Left lobe of liver (tissue), 2 donors: ENCODE measurements around the gene FMN1. TPM values are rescaled to one million over a fixed set of nuclear protein-coding genes. Genes with fewer than 3 reads are reported as not detected.

Experiments
- ATAC-seq: fragments of 200-7000 bp; cut with Tn5 transposase; one replicate; pipeline ENCODE4 v1.9.1; 2020; ENCODE audit warnings: mild to moderate bottlenecking, moderate library complexity
- DNase-seq: peaks from one replicate; pipeline ENCODE4 v3.0.0-alpha.2; 2020; ENCODE audit warnings: low spot score
- total RNA-seq: library from RNA; stranded (reverse); gene quantifications from one replicate; pipeline ENCODE4 v1.2.1, GENCODE V29; 2021
- donor health status: DM: no; HTN: no; CAD: no; lungs with moderate emphysema.
- donor health status: DM: no; HTN: yes; CAD: no.

The FMN1 gene
- total RNA-seq, 1 donor from 2014 or later = 1.2 TPM

DNA sequence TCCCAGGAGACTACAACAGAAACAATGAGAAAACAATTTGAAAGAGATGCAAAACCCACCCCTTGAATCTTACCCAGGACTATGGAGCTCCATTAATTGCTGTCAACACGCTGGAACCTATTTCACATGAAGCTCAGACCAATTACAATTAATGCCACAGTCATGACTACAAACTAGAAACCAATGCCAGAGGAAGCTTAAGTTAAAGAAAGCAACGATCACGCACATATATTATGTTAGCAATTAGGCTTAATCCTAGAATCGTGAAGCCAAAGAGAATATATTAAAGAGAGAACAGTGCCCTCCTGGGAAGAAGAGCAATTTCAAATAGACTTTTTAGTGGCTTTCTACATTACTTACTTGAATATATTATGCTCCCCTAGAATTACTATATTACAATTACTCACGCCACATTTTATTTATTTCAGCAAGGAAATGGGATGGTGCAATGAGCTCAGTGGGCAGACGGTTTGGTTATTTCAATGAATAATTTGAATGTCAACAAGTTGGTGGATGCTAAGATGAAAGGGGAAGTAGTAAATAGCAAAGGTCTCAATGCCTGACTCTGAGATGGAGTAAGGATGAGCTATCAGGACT, 351.2 kb downstream of the FMN1 start:
- DNase-seq (no peak), ATAC-seq (no peak)

DNA sequence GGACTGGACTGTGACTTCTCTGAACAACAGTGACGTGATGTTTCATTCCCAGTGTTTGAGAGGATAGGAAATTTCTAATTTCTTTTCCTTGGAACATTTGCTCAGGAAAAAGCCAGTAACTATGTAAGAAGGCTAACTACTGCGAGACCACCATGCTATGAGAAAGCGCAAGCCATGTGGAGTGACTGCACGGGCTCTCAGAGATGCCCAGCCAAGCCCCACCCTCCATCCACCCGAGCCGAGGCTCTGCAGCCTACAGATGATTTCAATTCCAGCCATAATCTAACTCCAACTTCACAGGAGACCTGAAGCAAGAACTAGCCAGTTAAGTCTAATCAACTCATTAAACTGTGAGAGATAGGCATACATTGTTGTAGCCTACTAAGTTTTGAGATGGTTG, 352.4 kb downstream of the FMN1 start:
- DNase-seq (no peak), ATAC-seq (no peak)

DNA sequence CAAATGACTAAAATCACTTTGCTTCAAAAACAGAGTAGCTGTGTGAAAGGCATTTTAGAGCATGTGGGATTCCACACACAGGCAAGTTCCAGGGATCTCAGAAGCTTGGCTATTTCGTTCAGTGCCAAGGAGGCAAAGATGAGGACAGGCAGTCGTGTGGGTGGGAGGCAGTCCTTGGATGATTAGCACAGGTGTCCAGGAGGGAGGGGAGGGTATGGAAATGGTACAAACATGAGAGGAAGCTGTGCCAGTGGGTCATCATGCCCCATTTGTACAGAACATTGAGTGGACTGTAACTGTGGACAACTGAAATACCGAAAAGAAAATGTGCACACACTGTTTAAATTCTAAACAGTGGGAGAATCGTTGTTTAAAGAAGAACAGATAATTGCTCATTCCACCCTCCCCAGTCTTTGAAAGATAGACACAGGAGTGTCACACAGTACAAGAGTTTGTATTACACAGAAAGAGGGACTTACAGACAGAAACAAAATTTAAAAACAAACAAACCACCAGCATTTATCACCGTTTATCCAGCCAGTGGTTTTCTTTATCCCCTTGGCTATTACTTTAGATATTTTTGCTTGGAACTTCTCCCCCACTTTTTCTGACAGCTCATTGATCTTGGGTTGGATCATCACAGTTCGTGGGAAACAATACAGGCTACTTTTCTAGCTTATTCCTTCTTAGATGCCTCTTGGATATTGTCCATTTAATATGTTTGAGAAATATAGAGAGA, 353.8 kb downstream of the FMN1 start:
- DNase-seq = no peak
- no peak for ATAC-seq

DNA sequence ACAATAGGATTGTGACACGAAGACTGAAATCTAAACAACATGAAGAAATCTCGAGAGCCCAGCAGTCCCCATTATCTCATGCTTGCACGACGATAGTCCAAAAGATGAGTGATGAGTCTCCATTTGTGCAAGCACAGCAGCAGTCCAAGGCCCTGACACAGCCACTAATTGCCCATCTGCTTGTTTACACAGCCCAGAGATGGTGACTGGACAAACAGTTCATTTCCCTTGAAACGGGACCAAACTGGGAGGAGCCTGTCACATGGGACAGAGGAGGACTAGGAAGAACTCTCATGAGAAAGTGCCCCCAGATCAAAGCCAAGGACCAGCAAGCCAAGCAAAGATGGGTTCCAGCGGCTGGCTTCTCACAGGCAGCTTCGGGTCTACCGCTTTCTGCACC, 355.7 kb downstream of the FMN1 start:
- DNase-seq = no peak
- ATAC-seq = peak; percentile 58

DNA sequence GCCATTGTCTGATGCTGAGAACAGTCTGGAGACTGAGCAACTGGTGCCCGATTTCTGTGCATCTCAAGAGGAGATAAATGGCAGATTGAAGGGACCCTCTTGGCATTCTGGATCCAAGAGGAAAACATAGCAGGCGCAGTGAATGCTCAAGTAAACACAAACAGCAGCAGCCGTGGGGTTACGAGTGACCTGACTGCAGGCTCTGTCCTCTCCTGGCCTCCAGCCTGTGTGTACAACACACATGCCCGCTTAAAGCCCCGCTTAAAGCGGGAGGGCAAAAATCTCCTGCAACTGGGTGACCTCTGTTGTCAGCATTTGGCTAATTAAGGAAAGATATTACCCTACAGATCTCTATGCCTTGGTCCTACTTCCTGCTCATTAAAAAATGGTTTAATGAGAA, 356.2 kb downstream of the FMN1 start:
- ATAC-seq (peak; percentile 21), DNase-seq (no peak)

DNA sequence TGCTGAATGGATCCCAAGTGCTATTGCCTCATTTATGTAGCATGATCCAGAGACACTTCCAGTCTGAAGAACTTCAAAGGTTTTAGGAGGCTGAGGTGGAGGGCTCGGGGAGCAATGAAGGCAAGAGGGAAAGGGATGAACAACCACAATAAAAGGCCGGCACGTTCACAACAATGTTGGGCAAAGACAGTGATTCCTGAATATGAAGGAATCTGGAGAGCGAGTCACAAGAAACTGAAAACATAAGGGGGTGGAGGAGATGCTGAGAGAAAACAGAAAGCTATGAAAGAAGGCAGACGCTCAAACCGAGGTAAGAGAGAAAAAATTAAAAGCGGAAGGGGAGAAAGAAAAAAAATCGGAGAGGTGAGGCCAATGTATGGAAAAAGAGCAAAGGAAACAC, 356.6 kb downstream of the FMN1 start:
- DNase-seq = no peak
- no peak for ATAC-seq

DNA sequence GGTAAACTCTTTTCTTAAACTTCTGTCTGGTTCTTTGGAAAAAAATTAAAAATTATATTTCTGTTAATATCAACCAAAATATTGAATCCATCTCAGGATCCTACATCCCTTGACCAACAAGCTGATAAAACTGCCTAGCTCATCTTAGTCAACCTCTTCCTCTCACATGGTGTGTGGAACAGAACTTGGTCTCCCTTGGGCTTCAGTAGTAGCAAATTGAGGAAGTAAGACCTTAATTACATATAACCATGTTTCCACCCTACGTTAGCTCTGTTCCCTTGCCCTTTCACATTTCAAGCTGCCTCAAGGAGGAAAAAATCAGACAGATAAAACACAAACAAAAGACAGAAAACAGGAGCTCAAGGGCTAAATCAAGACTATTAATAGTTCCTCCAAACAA, 360.4 kb downstream of the FMN1 start:
- no peak for DNase-seq
- no peak for ATAC-seq

DNA sequence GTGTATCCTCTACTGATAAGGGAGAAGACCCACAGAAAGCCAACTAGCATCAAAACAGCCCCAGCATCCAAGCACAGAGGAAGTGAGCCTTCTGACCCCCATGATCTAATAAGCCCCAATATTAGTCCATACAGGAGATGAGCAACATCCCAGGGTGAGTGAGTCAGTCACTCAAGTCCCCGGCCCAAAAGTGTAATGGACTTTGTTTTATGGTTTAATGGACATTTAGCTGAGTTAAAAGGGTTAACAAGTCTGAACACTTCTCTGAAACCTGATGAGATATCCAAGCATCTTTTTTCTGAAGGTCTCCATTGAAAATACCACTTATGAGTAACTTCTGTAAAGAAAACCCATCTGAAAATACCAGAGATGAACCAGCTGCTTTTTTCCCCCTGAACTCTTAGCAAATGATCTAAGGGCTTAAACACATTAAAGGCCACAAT, 361.1 kb downstream of the FMN1 start:
- ATAC-seq (no peak), DNase-seq (no peak)

DNA sequence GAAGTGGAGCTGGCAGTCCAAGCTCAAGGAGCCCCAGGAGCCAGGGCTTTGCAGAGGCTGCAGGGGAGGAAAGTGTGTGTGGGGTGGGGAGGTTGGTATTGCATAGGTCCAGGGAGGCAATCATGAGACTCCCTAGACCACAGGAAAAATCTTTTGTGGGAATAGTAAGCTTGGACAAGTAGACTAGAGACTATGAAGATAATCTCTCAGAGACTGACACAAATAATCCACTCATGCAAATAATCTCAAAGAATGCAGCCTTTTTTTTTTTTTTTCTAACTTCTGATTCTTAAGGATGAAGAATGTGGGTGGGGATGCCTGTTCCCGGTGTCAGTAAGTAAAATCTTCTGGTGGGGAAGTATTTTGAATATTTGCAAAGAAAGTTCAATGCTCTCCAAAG, 363.0 kb downstream of the FMN1 start:
- no peak for ATAC-seq

DNA sequence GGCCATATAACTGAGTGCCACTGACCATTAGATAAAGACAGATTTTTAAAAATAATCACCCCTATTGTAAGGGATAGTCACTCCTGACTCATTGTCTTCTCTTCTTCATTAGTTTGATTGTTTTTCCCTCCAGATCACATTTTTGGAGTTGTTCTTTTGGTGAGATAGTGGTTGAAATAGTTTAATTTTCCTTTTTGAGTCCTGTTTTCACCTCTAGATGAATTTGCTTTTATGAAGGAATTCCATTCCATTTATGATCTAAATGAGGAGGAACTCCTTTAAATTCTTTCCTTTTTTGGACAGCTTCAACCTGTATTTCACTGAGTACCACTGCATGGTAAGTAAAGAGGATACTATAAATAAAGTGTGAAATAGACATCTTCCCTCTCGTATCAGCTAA, 364.3 kb downstream of the FMN1 start:
- ATAC-seq = no peak
- DNase-seq = no peak

More for the DNA sequence above, 363.0 kb downstream of the FMN1 start:
- no peak for DNase-seq

DNA sequence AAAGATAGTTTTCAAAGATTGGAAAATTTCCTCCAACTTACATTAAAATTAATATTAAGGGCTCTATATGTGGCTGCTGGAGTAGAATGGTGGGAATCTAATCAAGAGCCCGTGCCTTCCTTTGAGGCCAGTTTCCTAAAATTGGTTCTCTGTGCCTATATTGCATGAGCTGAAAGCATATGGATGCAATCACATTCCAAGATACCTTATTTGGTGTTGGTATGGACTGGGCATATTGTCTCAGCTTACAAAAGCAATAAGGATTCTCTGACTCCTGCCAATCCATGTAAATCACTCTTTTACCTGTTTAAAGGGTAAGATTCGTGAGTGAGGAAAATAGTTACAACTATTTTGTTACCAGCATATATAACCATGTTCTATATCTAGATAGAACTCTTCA, 365.1 kb downstream of the FMN1 start:
- DNase-seq (no peak), ATAC-seq (no peak)

DNA sequence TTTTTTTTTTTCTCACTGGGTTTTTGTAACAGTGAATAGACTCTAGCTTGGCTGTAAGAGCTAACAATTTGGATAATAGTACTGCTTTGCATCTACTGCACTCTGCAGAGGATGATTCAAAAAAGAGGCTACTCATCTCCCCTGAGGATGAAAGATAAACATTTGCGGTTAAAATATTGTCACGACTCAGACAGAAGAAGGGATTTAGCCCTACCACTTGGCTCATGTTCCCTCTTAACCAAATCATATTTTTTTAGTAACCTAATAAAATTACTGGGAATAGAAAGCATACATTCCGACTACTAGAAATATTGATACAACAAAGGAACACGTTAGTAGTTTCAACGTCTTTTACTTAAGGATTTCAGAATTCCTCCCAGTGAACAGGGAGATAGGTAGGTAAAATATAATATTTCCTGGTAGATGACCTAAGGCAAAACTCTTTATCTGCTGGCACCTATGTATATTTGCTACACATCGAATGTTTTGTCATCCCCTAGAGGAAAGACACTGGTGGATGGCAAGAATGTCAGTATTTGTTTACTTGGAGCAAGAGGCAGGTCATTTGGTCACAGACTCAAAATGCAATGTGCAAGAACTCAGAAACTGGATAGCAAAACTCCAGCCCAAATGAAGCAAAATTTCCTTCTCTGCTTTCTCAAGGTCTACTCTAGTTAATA, 365.9 kb downstream of the FMN1 start:
- ATAC-seq = no peak
- DNase-seq = no peak

DNA sequence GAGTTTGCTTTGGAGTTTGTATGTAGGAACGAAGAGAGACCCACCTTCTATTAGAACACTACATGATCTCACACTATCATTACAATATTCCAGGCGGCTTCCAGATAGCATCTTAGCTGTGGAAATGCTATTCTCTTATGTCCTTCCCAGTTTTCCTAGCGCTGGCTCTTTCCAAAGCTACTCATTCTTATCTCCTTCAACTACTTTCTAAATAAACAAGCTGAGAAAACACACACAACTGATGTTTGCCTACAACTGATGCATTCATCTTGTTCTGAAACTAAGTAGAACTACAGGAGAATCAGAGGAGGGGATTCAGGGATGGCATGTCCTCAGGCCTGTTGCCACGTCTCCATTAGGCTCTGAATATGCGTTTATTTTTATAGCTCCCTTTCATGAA, 367.8 kb downstream of the FMN1 start:
- DNase-seq = no peak

DNA sequence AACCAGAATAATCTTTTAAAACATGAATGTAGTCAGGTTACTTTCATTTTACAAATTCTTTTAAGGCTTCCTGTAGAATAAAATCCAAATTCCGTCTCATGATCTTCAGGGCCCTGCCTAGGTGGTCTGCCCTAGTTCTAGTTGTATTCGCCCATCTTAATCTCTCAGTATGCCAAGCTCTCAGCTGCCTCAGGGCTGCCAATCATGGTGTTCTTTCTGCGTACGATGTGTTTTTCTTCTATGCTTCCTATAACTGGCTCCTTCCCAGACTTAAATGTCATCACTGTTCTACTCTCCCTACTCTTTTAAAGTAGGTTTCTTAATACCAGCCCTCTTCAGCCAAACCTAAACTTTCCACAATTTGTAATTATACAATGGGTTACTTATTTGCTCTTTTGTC, 369.3 kb downstream of the FMN1 start:
- DNase-seq = no peak

More for the DNA sequence above, 367.8 kb downstream of the FMN1 start:
- ATAC-seq = no peak

DNA sequence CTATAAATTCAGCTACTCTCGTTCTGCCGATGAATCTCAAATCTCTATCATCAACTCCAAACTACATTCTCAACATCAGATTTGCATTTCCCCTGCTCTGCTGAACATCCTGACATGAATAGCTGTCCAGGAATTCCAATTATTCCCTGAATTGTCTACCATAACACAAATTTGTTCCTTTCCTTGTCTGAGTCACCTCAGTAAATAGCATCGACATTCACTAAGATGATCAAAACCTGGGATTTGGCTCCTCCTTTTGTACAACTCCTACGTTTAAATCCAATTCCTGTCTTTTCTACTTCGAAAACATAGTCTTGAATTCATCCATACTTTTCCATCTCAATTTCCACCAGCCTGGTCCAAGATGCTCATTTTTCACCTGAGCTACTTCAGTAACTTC, 369.7 kb downstream of the FMN1 start:
- ATAC-seq (no peak), DNase-seq (no peak)

More for the DNA sequence above, 369.3 kb downstream of the FMN1 start:
- no peak for ATAC-seq

DNA sequence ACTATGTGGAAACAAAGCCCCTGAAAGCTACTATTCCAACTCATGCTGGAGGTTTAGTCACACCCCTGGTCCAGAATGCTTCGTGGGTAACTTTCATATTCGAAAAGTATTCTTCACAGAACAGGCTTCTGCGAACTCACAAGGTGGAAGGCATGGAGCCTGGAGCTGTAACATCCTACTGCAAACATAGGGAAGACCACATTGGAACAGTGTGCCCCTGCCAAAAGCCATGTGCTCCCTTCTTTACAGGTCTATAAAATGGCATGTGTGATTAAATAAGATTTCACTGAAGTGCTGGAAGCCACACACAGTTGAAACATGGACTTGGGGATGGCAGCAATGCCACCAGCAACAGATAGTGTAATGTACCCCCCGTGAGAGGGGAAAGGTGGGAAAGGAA, 370.8 kb downstream of the FMN1 start:
- ATAC-seq = no peak
- DNase-seq = no peak

DNA sequence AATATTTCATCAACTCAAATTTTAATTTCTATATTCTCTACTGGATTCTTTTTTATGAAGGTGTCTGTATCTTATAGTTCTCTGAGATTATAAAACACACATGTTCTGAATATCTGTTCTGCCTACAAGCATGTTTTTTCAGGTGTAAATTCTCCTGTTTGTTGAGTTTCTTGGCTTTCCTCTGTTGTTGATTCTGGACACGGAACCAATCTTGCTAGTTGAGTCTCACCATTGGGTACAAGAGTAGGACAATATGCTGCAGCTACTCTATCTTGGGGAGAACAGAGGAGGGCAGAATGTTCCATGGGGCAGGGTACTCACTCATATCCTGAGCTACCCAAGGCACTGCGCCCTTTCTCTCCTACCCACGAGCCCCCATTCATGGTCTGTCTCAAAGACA, 371.8 kb downstream of the FMN1 start:
- DNase-seq = no peak
- ATAC-seq = no peak

DNA sequence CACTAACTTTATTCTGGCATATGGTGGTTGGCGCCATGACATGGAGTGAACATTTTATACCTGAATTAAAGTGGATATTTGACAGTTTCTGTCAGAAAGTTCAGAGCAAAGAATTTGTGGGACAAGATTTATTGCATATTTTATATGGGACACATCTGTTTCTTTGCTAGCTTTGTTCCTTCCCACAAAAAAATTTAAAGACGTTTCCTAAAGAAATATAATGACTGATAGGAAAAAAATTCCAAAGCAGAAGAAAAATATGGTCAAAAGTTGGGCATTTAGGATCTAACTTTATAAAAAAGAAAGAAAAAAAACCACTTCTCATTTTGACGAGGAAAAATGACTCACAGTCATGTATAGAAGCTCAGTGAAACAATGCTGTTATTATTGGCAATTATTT, 375.1 kb downstream of the FMN1 start:
- ATAC-seq = no peak
- DNase-seq = no peak

DNA sequence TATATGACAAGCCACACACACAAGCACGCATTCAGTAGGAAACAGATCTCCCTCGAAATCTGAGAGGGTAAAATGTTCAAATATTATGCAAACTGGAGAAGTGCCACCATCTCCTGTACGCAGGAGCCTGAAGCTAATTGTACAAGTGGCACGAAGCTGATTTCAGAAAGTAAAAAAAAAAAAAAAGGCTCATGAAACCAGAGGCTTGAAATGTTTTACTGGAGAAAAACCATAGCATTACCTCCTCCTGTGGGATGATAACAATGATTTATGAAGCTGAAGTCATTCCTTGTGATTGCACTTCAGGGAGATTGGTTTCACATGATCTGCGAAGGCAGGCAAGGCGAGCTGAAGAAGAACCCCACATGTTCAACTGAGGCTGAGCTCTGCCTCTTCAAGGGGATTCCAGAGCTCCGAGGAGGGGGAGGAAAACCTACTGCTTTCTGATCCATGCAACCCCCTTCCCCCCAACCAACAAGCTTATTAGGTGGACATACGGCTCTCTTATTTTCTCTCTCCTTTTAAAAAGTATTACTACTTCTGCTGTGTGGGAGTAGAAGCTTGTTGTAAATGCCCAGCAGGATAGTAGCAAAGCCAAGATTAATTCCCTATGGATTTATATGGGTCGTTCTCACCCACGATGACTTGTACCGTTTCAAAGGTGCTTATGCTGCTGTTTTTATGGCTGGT, 375.6 kb downstream of the FMN1 start:
- no peak for DNase-seq
- no peak for ATAC-seq

DNA sequence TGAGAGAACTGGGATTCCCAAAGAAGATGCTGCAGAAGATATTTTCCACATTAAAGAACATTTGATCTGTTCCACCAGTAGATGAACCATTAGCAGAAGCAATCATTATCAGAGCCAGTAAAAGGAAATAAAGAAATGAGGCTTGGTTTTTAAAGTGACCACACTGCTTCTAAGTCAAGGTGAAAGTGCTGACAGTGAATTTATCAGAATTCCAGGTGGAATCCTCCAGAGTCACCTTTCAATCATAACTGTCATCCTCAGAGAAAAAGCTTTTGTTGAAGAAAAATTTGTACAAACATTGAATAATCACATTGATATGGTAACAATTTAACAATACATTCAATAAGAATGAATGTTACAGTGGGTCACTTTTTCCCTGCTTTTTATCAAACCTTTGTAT, 376.9 kb downstream of the FMN1 start:
- no peak for DNase-seq
- ATAC-seq = no peak

DNA sequence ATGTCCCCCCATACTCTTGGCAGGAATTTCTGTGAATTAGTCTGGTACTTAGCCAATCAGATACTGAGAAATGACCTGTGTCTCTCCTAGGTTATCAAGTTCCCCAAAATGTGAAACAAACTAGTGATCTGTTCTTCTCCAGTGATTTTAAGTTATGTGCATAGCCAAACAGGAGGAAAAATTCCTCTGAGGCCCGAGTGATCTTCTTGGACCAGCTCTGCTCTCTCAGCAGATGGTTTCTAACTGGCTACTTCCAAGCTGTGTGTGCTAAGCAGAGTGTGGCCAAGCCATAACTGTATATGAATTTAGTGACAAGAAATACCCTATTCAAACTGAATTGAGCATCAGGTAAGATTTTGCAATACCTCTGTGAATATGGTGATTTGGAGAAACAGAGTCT, 387.2 kb downstream of the FMN1 start:
- ATAC-seq (no peak), DNase-seq (no peak)

DNA sequence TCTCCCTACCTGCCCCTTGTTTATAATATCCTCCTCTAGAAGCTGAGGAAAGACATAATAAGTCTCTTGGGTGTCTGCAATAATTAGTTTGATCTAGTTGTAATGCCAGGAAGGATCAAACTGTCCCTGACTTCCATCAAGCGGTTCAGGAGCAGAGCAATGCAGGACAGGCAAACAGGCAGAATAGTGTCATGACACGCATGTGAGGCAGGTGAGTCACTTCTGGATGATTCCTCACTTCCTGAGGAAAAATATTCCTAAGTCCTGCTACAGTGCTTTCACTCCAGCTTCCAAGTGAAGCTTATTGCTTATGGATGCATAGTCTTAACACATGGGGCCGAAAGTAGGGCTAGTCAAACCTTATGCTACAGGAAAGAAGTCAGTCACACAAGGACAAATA, 390.9 kb downstream of the FMN1 start:
- ATAC-seq (no peak), DNase-seq (no peak)
